ENCODE measurements around the gene AMN.

AMN gene

DNA sequence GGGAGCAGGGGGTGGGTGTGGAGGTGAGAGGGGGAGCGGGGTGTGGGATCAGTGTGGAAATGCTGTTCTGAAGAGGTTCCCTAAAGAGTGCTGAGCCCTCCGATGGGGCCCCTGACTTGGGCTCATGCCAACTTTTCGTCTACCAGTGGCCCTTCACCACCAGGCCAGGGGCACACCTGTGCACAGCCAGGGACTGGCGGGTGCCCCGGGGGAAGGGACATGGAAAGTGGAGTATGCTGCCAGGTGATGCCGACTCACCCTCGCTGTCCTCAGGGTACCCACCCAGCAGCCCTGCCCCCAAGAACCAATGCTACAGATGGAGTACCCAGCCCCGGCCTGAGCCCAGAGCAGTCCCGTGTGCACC, 26.2 kb downstream of the AMN start:
- DNase-seq = no peak

GRCh38 chr14:102949062-102949800, 26.8 kb downstream of the AMN start:
- peak in 1 of 2 experiments; percentile 17 for DNase-seq

DNA sequence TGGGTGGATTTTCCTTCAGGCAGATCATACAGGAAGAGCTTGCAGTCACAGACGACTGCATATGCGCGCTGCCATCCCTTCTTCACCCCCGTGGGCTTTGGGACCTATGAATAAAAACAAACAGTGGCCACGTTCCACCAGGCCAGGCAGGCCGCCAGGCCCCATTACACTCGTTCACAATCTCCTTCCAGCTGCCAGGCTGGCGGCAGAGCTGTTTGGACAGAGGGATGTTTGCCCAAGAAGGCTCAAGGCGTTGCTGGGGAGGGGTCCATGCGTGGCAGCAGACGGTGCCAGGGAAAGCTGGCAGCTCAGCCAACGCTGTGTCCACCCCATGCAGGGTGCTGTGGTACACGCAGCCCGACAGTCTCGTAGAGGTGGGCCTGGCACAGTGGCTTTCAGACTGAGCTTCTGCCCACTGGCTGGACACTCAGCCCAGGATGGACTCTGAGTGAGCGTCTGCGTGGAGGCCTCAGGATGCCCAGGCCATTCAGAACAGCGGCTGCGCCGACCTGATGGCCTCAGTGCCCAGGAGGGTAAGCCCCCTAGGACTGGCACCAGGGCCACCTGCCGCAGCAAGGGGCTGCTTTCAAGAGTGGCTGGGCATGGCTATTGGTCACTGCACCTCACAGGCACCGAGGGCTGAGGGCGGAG, 27.5 kb downstream of the AMN start:
- no peak for DNase-seq

DNA sequence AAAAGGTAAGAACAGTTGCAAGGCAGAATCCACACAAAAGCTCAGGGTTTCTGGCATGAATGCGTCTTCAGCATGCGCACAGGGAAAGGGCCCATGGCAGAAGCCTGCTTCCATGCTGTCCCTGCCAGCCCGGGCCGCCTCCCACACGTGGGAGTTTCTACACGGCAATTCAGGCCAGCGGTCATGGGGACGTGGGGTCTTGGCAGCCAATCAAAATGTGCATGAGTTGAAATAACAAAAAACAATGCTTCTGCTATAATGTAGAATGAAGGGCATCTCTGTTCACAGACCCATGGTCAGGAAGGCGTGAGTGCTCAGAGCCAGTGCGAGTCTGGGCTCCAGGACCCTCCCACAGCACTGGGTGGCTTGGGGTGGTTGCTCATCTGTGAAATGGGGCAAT, 28.6 kb downstream of the AMN start:
- DNase-seq = no peak

DNA sequence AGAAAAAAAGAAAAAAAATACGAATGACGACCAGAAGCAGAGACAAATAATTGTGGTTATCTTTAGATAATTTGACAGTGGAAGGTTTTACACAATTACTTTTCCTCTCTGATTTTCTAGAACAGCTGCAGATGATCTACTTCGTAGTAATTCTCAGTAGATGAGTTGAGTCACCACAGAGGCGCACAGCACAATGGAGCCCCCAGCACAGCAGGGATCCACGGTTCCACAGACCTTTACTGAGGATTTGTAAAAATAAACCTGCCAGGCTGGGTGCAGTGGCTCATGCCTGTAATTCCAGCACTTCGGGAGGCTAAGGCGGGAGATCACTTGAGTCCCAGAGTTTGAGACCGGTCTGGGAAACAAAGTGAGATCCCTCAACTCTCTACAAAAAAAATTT, 29.3 kb downstream of the AMN start:
- no peak for DNase-seq

DNA sequence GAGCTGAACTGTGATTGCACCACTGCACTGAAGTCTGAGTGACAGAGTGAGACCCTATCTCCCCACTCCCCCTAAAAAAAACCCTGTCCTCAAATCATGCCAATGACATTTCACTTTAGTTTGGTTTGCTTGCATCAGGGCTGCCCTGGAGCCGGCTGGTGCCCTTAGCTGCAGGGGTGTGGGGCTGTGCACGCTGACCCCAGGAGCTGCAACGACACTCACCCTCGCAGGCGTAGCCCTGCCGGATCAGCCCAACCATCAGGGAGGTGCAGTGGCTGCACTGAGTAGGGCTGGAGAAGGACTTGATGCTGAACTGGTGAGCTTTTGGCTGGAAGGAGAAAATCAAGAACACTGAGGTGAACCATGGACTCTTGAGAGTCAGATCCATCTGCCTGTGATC, 29.8 kb downstream of the AMN start:
- no peak for DNase-seq

DNA sequence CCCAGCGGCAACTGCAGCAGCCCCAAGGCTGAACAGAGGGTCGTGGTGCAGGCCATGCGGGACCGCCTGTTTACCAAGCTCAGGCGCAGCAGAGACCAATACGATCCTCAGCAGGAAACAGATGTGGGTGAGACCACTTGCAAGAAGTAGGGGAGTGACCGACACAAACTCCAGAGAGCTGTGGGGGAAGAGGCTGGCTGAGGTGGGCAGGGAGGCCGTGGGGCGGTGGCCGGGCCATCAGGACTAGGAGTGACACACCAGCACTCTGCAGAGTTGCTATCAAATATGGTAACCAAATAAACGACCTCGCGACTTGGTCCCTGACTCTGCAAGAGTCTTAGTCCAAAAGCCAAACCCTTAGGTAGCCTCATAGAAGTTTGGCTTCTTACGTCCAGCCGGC, 30.6 kb downstream of the AMN start:
- DNase-seq = no peak

GRCh38 chr14:102954081-102954789, 31.8 kb downstream of the AMN start:
- DNase-seq = no peak

DNA sequence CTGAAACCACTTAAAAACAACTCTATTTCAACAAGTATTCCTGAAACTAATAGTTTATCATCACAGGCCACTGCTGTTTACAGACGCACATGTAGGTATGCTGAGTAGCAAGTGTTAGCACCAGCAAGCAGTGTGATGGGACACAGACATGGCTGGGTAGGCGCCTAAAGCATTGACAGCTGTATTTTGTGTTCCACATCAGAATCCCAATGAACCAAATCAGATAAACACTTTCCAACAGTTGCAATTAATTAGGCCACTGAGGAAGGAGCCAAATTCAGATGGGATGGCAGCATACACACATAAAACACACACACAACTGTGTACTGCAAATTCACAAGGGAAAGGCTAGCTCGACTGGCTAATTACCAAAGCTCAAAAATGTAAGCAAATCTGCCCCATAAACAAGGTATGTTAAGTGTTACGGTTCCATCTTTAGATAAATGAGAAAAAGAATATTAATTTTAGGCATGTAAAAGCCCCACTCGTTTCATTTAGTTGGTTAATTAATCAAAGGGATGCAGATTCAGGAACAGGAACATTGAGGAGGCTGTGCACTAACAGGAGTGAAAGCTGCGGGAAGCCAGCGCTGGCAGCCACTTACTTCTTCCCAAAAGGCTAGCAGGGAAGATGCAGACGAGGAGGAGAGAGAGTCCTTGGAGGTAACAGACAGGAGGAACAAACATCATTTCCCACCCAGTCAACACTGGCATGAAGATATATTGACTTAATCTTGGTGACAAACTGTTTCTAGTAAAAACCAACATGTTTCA, 33.4 kb downstream of the AMN start:
- DNase-seq = no peak

DNA sequence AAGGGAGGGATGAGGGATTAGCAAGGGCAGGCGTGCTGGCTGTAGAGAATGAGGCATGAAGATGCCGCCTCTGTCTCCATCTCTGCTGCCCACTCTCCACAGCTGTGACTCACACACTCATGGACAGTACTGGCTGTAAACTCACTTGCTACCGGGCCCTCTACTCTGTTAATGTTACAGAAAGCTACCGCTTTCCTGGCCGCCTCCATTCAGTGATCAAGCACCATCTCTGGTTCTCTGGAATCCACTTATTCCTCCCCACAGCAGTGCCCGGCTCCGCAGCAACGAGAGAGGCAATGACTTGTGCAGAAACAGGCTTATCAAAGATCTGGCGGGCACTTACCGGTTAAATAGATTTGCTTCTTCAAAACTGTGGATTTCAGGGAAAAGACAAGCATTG, 34.8 kb downstream of the AMN start:
- DNase-seq = no peak

- DNase-seq = no peak
These were observed 36.0 kb downstream of the AMN start for GRCh38 chr14:102958461-102958860.

DNA sequence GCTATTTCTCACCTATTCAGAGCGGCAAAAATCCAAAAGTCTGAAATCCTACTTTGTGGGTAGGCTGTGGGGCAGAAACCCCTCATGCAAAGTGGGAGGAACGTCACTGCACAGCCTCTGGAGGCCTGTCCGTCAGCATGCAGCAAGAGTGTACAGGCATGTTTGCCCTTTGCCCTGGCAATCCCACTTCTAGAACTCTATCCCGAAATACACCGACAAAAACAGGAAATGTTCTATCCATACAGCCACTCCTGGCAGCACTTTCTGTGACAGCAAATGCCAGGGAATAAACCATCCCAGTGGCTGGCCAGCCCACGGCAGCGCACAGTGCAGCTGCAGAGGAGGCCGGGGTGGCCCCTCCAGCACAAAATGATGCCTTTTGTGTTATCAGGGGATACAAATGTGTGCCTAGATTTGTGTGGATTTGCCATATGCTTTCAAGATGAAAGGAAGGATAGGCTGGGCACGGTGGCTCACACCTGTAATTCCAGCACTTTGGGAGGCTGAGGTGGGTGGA, 39.7 kb downstream of the AMN start:
- DNase-seq = no peak

DNA sequence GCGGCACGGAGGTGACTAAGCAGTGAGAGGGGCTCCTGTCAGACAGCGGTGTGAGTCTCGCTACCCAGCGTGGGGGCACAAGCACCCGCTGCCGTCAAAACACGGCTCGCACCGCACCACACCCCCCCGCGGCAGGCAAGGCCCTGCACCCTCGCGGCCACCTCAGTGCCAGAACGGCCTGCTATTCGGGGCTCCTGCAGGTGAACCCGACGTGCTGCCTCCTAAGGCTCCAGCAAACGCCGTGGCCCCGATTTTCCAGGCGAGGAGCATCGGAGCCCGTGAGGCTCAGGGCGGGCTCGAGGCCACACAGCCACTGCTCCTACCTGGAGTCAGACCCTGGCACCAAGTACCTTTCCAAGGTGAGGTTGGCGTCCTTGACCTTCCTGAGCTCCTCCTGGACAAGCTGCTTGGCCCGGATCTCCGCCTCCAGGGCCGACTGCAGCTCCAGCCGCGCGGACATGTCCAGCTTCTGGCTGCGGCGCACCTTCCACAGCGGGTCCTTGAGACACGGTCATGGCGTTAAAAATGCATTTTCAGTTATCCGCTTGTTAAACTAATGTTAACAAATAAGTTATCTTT, 41.8 kb downstream of the AMN start:
- no peak for DNase-seq

GRCh38 chr14:102965282-102965681, 42.8 kb downstream of the AMN start:
- DNase-seq = no peak

DNA sequence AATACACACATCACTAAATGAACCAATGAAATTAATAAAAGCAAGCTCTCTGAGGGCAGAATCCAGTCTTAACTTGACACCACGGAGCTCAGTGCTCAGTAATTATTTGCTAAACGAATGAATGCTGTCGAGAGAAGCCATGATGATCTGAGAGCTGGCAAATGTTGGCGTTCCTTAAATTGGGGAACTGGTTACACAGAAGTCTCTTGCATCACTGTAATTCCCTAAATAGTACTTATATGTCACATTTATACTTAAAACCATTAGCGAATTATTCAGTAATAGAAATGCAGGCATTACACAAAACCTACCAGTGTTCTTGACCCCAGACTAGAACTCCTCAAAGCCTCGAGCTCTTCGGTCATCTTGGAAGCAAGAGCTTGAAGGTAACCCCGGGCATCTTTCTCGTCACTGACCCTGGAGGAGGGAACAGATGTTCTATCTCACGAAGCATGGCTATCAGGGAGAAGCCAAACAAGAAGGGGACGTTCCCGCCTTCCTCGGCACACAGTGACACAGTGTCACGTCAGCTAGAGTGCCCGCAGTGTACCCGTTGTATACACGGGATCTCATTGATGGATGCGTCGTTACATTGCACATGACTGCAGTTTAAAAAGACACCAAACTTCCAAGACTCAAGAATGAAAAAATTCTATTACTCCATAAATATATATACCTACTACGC, 43.6 kb downstream of the AMN start:
- DNase-seq = no peak

- no peak for DNase-seq
These were observed 44.4 kb downstream of the AMN start for GRCh38 chr14:102966681-102967505.

- DNase-seq = no peak
These were observed 45.0 kb downstream of the AMN start for GRCh38 chr14:102967506-102967795.

DNA sequence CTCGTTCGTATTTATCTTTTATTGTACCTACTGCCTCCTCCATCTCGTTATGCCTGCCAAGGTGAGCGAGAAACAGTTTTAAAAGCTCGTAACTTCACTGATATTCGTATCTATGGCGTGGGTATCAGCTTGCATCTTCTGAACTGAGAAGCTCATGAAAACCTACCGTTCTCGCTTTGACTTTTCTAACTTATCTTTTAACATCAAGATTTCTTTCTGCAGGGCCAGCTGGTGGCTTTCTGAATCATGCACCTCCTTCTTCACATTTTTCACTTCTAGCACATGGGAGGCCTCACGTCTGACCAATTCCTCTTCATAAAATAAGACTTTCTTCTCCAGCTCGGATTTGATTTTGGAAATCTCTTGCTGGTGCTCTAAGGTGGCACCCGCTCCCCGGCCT, 45.8 kb downstream of the AMN start:
- DNase-seq = no peak

DNA sequence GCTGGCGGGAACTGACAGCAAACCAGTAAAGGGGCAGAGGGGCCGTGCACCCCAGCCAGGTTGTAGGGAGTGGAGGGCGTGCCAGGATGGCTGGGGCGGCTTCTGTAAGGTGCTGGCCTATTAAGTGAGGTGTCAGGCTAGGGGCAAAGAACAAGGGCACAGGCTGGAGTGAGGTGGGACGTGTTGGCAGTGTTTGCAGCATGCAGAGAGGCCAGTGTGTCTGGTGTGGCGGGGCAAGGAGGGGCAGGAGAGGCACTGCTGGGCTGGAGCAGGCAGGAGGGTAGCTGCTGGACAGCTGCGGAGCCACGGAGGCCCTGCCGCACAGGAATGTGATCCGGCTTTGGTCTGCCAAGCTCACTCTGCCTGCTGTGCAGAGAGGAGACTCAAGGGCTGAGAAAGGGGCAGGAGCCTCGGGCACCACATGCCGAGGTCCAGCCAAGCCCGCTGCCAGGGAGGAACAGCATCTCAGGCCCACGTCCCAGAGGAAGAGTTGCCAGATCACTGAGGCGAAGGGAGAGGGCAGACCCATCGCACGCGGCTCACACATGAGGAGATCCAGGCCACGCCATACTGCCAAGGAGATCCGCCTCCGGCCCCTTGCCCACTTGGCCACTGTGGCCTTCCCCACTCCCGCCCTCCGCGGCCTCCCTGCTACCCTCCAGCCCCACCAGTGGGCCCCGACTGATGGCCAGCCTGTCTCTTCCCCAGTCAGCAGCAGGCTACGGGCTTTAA, 46.8 kb downstream of the AMN start:
- no peak for DNase-seq

- no peak for DNase-seq
These were observed 47.4 kb downstream of the AMN start for GRCh38 chr14:102969901-102970300.

DNA sequence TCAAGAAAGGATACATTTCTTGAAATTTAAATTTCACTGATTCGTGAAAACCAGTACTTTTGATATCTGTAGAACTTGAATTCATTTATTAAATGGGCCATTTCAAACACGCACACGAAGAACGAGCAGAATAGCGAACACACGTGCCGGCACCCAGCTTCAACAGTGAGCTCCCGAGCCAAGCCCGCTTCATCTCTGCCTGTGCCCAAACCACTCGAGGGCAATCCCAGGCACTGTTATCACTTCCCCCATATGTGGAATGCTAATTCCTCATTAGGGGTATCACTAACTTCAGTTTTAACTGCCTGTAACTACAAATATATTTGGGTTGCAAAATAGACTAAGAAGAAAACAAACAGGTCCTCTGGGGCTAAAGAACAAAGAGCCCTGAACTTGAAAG, 48.0 kb downstream of the AMN start:
- no peak for DNase-seq
